NCI-H345 (cell line): ENCODE measurements around the gene SPPL2B.
"Not testable (repeated sequence)": the region's sequence is repeated elsewhere in the genome, so short reads cannot be mapped to it uniquely, and the experiment has no call there.

Source experiments
- DNase-seq: peaks from one replicate; lab custom pipeline; 2025; lab: John Stamatoyannopoulos, UW

SPPL2B gene

DNA sequence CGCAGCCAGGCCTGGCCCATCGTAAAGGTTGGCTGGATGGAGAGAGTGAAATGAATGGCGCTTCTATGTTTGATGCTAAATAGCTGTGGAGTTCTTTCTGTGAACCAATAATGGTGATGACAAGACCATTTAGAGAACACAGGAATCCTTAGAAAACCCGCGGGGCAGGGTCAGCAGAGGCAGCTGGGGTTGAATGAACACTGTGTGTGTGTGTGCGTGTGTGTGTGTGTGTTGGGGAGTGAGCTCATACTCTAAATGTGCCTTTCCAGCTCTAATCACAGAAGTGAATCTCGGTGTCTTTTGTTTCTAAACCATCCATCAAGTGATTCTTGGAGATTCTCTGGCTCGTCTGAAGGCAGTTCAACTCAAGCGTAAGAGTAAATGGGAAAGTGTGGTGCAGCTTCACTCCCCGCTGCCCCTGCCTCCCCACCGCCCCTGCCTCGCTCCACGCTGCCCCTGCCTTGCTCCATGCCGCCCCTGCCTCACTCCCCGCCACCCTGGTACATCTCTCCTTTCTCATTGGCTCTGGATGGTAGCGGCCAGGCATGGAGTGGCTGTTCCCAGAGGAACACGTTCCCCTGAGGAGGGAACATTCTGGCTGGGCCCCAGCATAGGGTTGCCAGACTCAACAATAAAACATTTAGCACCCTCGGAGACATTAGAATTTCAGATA lies 52.8 kb downstream of the SPPL2B start:
- DNase-seq, result no peak

DNA sequence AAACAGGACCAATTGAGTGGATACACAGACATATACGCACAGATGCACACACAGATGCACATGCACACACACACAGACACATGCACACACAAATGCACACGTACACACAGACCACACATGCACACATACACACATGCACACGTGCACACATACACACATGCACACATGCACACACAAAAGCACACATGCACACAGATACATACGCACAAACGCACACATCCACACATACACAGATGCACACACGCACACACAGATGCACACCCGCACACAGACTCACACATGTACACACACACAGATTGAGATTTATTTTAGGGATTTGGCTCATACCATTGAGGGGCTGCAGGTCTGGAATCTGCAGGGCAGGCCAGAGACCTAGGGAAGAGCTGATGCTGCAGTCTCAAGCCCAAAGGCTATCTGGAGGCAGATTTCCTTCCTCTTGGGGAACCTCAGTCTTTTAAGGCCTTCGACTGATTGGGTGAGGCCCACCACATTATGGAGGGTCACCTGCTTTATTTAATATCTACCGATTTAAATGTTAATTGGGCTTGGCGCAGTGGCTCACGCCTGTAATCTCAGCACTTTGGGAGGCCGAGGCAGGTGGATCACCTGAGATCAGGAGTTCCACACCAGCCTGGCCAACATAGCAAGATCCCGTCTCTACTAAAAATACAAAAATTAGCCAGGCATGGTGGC lies 54.2 kb downstream of the SPPL2B start:
- DNase-seq, result no peak

DNA sequence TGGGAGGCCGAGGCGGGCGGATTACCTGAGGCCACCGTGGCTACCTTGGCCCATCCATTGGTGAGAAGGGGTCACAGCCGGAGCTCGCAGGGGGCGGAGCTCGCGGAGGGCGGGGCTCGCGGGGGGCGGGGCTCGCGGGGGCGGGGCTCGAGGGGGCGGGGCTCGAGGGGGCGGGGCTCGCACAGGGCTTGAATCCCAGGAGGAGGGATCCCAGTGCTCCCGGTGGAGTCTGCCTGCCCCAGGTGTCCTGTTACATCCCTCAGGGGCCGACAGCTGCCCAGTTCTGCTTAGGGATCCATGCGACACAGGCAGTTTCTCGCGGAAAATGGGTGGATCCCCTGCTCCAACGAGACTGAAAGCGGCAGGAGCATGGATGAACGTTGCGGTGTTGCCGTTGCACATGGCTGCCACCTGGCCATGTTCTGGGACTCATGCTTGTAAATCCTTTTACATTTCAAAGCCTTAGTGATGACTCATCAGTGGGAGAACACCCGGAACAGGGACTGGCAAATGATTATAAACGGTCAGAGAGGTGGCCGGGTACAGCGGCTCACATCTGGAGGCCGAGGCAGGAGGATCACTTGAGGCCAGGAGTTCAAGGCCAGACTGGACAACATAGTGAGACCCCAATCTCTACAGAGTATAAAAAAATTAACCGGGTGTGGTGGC lies 56.7 kb downstream of the SPPL2B start:
- peak; percentile 89 for DNase-seq

DNA sequence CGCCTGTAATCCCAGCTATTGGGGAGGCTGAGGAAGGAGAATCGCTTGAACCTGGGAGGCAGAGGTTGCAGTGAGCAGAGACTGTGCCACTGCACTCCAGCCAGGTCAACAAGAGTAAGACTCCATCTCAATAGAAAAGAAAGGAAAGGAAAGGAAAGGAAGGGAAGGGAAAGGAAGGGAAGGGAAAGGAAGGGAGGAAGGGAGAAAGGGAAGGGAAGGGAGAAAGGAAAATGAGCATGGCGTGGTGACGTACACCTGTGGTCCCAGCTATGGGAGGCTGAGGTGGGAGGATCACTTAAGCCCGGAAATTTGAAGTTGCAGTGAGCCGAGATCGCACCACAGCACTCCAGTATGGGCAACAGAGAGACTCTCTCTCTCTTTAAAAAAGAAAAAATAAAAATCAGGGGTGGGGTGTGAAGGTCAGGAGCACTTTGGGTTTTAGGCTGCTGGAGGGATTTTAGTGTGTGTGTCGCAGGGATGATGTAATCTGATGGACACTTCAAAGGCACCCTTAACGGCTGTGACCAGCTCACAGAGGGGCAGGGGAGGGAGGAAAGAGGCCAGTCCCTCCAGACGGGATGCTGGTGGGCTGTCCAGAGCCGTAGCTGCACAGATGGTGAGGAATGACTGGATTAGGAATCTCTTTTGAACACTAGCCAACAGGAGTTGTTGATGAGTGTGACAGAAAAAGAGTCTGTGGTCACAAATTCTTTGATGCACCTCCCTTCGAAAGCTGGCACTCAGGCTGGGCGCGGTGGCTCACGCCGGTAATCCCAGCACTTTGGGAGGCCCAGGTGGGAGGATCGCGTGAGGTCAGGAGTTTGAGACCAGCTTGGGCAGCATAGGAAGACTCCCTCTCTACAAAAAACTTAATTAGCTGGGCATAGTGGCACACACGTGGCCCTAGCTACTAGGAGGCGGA lies 59.1 kb downstream of the SPPL2B start:
- DNase-seq, result no peak

DNA sequence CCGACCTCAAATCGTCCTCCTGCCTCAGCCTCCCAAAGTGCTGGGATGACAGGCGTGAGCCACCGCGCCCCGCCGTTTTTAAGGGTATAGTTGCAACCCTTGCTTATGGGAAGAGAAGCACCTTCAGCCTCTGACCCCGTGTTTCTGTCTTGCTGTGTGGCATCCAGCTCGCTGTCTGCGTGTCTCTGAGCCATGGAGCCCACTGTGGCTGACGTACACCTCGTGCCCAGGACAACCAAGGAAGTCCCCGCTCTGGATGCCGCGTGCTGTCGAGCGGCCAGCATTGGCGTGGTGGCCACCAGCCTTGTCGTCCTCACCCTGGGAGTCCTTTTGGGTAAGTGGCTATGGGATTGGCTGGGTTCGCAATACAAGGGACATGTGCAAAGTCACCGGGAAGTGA lies 61.1 kb downstream of the SPPL2B start:
- DNase-seq, result no peak

DNA sequence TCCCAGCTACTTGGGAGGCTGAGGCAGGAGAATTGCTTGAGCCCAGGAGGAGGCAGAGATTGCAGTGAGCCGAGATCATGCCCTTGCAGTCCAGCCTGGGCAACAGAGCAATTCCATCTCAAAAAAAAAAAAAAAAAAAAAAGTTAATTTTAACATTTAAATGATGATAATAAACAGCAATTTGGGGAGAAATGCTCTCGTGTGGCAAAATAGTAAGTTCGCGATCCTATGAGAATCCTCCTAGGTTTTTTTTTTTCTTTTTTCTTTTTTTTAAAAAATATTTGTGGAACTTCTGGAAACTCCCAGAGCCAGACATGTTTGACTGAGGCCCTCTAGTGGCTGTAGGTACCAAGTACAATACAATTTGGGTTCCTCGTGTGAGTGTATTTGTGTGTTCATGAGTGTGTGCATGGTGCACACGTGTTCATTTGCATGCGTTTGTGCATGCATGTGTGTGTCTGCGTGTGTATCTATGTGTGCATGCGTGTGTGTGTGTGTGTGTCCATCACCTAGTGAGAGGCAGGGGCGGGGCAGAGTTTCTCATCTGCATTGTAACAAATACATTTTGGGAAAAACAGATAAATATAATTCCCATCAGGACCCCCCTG lies 62.7 kb downstream of the SPPL2B start:
- DNase-seq, result peak; percentile 65

DNA sequence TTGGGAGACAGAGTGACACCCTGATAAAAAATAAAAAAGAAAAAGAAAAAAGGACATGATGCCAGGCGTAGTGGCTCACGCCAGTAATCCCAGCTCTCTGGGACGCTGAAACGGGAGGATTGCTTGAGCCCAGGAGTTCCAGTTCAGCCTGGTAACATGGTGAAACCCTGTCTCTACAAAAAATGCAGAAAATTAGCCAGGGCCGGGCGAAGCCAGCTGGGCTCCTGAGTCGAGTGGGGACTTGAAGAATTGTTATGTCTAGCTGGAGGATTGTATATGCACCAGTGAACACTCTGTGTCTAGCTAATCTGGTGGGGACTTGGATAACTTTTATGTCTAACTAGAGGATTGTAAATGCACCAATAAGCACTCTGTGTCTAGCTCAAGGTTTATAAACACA lies 63.9 kb downstream of the SPPL2B start:
- DNase-seq, result no peak

DNA sequence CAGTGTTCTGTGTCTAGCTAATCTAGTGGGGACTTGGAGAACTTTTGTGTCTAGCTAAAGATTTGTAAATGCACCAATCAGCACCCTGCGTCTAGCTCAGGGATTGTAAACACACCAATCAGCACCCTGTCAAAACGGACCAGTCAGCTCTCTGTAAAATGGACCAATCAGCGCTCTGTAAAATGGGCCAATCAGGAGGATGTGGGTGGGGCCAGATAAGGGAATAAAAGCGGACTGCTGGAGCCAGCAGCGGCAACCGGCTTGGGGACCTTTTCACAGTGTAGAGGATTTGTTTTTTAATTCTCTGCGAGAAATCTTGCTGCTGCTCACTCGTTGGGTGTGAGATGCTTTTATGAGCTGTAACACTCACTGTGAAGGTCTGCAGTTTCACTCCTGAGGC lies 64.4 kb downstream of the SPPL2B start:
- DNase-seq, result not testable (repeated sequence)

DNA sequence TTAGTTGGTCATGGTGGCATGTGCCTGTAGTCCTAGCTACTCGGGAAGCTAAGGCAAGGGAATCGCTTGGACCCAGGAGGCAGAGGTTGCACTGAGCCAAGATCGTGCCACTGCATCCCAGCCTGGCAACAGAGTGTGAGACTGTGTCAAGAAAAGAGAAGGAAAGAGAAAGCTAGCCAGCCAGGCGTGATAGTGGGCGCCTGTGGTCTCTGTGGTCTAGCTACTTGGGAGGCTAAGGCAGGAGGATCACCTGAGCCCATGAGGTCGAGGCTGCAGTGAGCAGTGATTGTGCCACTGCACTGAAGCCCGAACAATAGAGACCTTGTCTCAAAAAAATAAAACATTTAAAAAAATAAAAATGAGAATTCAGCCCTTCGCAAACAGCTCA lies 65.6 kb downstream of the SPPL2B start:
- no peak for DNase-seq

DNA sequence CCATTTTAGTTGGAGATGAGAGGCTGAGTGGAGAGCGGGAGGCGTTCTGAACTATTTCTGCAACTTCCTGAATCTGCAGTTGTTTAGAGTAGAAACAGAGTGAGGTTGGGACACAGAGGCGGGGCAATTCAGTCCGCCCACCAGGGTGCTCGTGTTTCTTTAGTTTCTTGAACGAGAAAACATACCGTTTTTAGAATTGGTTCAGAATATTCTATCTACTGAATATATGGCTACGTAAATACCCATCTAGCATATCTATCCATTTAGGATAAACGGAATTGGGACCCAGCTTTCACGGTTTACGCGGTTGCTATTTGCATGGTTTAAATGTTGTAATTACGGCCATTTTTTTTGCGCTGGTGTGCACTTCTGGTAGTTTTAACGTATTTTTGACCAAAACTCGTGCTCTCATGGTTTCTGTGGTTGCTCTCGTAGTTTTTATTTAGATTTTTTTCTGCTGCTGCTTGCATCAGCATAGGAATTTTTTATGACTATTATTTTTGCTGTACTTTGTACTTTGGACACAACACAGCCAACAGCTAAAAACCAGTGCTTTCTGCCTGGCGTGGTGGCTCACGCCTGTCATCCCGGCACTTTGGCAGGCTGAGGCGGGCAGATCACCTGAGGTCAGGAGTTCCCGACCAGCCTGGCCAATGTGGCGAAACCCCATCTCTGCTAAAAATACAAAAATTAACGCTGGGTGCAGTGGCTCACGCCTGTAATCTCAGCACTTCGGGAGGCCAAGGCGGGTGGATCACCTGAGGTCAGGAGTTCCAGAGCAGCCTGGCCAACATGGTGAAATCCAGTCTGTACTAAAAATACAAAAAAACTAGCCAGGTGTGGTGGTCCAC lies 66.2 kb downstream of the SPPL2B start:
- no peak for DNase-seq

DNA sequence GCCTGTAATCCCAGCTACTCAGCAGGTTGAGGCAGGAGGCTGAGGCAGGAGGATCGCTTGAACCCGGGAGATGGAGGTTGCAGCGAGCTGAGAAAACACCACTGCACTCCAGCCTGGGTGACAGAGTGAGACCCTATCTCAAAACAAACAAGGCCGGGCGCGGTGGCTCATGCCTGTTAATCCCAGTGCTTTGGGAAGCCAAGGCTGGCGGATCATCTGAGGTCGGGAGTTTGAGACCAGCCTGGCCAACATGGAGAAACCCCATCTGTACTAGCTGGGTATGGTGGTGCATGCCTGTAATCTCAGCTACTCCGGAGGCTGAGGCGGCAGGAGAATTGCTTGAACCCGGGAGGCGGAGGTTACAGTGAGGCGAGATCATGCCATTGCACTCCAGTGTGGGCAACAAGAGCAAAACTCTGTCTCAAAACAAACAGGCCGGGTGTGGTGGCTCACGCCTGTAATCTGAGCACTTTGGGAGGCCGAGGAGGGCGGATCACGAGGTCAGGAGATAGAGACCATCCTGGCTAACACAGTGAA lies 66.9 kb downstream of the SPPL2B start:
- DNase-seq, result not testable (repeated sequence)

DNA sequence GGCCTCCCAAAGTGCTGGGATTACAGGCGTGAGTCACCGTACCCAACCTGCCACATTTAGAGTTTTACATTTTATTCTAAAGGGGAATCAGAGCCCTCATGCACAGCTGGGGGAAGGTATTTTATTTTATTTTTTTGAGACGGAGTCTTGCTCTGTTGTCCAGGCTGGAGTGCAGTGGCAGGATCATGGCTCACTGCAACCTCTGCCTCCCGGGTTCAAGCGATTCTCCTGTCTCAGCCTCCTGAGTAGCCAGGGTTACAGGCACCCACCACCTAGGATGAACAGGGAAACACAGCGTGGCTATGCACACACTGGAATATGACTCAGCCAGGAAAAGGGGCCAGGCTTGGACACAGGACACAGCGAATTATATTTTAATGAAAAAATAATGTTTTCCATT lies 68.7 kb downstream of the SPPL2B start:
- not testable (repeated sequence) for DNase-seq

DNA sequence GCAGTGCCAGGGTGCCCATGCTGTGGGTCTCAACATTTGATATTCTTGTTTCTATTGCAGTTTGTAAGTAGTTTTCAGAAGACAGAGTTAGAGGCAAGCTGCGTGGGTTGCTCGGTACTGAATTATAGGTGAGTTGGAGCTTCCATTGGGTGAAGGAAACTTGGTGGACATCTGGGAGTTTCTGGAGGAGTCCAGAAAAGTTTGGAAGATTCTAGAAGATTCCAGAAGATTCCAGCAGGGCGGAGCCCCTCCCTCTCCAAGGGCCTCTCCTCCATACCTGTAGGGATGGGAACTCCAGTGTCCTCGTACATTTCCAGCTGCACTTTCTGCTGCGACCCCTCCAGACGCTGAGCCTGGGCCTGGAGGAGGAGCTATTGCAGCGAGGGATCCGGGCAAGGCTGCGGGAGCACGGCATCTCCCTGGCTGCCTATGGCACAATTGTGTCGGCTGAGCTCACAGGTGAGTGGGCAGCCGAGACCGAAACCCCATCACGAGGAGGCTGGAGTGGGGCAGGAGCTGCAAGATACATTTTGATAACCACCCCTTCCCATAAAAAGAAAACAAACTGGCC lies 70.3 kb downstream of the SPPL2B start:
- no peak for DNase-seq

DNA sequence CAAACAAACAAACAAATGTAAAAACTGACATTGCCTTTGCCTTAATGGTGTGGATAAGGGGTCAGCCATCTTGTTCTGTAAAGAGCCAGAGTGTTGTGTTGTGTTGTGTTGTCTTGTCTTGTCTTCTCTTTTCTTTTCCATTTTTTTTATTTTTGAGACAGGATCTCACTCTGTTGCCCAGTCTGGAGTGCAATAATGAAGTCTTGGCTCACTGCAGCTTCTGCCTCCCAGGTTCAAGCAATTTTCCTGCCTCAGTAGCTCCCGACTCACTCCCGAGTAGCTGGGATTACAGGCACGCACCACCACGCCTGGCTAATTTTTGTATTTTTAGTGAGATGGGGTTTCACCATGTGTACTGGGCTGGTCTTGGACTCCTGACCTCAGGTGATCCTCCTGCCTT lies 71.1 kb downstream of the SPPL2B start:
- DNase-seq, result no peak
